ENCODE data around the gene MPST. TPM values are rescaled to one million over a fixed set of nuclear protein-coding genes. Genes with fewer than 3 reads are reported as not detected.
A peak's percentile ranks its signal among the peaks of the same experiment; 100 is the strongest.

Gene MPST
- total RNA-seq, 1 donor from 2014 or later, result 113 TPM

- Histone ChIP-seq H3K9me3 (no peaks in the 10 kb centered on the region), H3K36me3 (no peaks in the 10 kb centered on the region), H3K27me3 (no peaks in the 10 kb centered on the region), H3K4me3 (no peak overlapping the region), H3K4me1 (peaks cover 11 to 29% of the 10 kb centered on the region in 2 donors), H3K27ac (no peak overlapping the region)
- peak in 1 of 2 donors; percentile 58 for DNase-seq (ENCODE audit: low spot score in 2 of 2)
- intact Hi-C loops (cut with DNase I), result no loop called here
- TF ChIP-seq CTCF (IDR thresholded peaks at IDR 0.05), result no peak
Observed at GRCh38 chr22:37016134-37016910, 3.2 kb upstream of the MPST start.

GRCh38 chr22:37017356-37017755 lies 2.2 kb upstream of the MPST start:
- Histone ChIP-seq H3K27me3 (no peaks in the 10 kb centered on the region), H3K36me3 (no peaks in the 10 kb centered on the region), H3K4me1 (peaks cover 11 to 34% of the 10 kb centered on the region in 2 donors), H3K9me3 (no peaks in the 10 kb centered on the region), H3K27ac (no peak overlapping the region), H3K4me3 (no peak overlapping the region)
- DNase-seq (ENCODE audit: low spot score in 2 of 2), result peak in 1 of 2 donors; percentile 56
- TF ChIP-seq CTCF (IDR thresholded peaks at IDR 0.05), result no peak
- intact Hi-C loops (cut with DNase I), result no loop called here

GRCh38 chr22:37018086-37018814 lies 1.3 kb upstream of the MPST start:
- Histone ChIP-seq H3K9me3 (no peaks in the 10 kb centered on the region), H3K27ac (peak overlapping the region in 1 of 2 donors; percentile 88), H3K36me3 (no peaks in the 10 kb centered on the region), H3K4me1 (peaks cover 11 to 39% of the 10 kb centered on the region in 2 donors), H3K27me3 (no peaks in the 10 kb centered on the region), H3K4me3 (peak overlapping the region; percentile 88 to 98)
- intact Hi-C loops (cut with DNase I), result loop anchor here (2.0 kb wide), 1 partner anchor 241 kb away; the partner anchor contains the start of gene IFT27
- no peak for DNase-seq (ENCODE audit: low spot score in 2 of 2)
- no peak for TF ChIP-seq CTCF (IDR thresholded peaks at IDR 0.05)

GRCh38 chr22:37018815-37019308 lies 680 bp upstream of the MPST start:
- intact Hi-C loops (cut with DNase I), result loop anchor here (1.0 to 2.0 kb wide), 3 partner anchors 32 to 242 kb away; partner anchors contain the start of genes IFT27 and KCTD17
- H3K27me3 ChIP-seq, result no peaks in the 10 kb centered on the region
- no peaks in the 10 kb centered on the region for H3K36me3 ChIP-seq
- peak; percentile 19 to 80 for DNase-seq (ENCODE audit: low spot score in 2 of 2)
- H3K4me3 ChIP-seq, result peak overlapping the region; percentile 88 to 98
- no peaks in the 10 kb centered on the region for H3K9me3 ChIP-seq
- H3K27ac ChIP-seq, result peak overlapping the region; percentile 88 to 95
- peaks cover 11 to 41% of the 10 kb centered on the region in 2 donors for H3K4me1 ChIP-seq
- no peak for TF ChIP-seq CTCF (IDR thresholded peaks at IDR 0.05)

GRCh38 chr22:37020192-37020479 lies 594 bp downstream of the MPST start:
- Histone ChIP-seq H3K27me3 (no peaks in the 10 kb centered on the region), H3K27ac (peak overlapping the region; percentile 88 to 95), H3K4me1 (peaks cover 11 to 41% of the 10 kb centered on the region in 2 donors), H3K36me3 (peaks cover 9 to 11% of the 10 kb centered on the region in 2 donors), H3K4me3 (peak overlapping the region; percentile 88 to 98), H3K9me3 (no peaks in the 10 kb centered on the region)
- intact Hi-C loops (cut with DNase I), result no loop called here
- DNase-seq (ENCODE audit: low spot score in 2 of 2), result no peak
- TF ChIP-seq CTCF (IDR thresholded peaks at IDR 0.05), result no peak

Data from ascending aorta (tissue), 2 donors.